ENCODE measurements around the gene CEP68.

DNA sequence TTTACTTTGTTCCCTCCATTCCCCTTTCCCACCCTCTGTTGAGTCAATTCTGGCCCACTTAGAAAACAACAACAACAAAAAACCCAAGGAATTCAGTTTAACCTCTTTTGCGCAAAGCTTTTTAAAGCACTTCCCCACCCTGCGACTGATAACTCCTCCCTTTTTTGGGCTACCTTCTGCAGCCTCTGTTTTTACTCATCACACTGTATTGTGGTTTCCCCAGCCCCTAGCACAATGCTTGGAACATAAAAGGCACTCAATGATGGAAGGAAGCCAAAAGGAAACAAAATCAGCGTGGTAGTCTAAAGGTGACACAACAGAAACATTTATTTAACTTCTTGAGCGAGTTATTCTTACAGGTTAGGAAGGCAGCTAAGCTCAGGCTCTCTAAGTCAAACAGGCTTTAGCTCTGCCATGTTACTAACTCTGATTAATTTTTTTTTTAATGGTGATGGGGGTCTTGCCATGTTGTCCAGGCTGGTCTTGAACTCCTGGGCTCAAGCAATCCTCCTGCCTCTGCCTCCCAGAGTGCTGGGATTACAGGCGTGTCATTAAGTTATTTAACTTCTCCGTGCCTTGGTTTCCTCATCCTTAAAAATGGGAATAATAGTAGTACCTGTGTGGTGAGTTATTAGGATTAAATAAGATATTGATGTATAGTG, 1.3 kb downstream of the CEP68 start:
- TF ChIP-seq, protein P1, sequence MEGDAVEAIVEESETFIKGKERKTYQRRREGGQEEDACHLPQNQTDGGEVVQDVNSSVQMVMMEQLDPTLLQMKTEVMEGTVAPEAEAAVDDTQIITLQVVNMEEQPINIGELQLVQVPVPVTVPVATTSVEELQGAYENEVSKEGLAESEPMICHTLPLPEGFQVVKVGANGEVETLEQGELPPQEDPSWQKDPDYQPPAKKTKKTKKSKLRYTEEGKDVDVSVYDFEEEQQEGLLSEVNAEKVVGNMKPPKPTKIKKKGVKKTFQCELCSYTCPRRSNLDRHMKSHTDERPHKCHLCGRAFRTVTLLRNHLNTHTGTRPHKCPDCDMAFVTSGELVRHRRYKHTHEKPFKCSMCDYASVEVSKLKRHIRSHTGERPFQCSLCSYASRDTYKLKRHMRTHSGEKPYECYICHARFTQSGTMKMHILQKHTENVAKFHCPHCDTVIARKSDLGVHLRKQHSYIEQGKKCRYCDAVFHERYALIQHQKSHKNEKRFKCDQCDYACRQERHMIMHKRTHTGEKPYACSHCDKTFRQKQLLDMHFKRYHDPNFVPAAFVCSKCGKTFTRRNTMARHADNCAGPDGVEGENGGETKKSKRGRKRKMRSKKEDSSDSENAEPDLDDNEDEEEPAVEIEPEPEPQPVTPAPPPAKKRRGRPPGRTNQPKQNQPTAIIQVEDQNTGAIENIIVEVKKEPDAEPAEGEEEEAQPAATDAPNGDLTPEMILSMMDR (IDR thresholded peaks at IDR 0.05), result no peak
- TF ChIP-seq POLR2A (IDR thresholded peaks at IDR 0.05), result no peak
